ENCODE measurements around the gene ANKRD31. TPM values are rescaled to one million over a fixed set of nuclear protein-coding genes. Genes with fewer than 3 reads are reported as not detected.
"Not testable (repeated sequence)": the region's sequence is repeated elsewhere in the genome, so short reads cannot be mapped to it uniquely, and the experiment has no call there.

ANKRD31 gene
- total RNA-seq, 1 donor from 2014 or later: 0.11 TPM

DNA sequence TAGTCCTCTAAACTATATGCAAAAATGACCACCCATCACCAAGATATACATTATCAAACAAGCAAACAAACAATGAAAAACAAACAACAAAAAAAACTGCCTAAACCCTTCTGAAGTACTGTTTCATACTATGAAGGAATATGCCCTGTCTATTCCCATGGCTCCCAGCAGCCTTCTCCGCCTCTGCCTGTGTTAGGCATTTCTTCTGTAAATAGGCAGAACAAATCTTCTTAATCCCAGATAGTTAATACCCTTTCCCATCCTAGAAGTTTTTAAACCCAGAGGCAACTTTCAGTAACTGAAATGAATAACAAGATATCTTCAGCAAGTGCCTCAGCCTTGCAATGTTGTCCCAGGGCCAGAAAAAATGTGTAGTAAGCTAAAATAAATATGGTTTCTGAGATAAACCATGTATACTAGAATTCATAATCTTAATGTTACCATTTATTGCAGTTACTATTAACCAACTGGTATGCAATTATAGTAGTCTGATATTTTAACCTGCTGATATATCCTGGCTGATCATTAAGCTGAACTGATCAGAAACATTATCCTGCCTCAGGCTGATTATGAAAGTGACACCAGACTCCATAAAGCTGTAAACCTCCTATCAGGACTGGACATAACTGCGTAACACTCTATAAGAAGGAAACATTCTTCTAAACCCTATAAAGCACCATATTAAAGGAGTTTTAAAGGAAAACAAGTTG lies 68.5 kb downstream of the ANKRD31 start:
- Mint-ChIP-seq H3K4me1 (ENCODE audit: low read depth) (no peaks in the 10 kb centered on the region), H3K36me3 (ENCODE audit: low read depth) (no peaks in the 10 kb centered on the region), H3K27ac (no peak overlapping the region), H3K9me3 (peaks cover 2% of the 10 kb centered on the region), H3K27me3 (ENCODE audit: low read depth) (no peaks in the 10 kb centered on the region), H3K4me3 (ENCODE audit: low read depth) (no peak overlapping the region)
- DNase-seq (ENCODE audit: low spot score): no peak
- intact Hi-C loops (cut with micrococcal nuclease): no loop called here

DNA sequence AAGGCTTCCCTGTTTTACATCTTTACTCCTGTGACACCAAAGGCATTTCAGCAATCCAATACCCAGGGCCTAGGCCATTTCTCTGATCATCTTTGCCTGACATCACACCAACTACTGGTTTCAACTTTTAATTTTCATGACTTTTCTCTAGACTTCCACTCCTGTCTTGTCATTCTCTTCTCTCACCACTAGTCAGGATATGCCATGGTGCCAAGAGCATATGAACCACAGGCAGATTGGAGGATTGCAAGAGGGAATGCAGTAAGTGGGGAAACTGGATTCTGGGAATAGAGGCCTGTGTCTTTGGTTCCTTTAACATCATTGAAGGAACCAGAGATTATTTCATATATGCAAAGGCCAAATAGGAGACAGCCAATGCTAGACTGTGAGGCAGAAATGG lies 69.3 kb downstream of the ANKRD31 start:
- no peaks in the 10 kb centered on the region for H3K36me3 Mint-ChIP-seq (ENCODE audit: low read depth)
- no peak overlapping the region for H3K27ac Mint-ChIP-seq
- DNase-seq (ENCODE audit: low spot score): no peak
- H3K27me3 Mint-ChIP-seq (ENCODE audit: low read depth): no peaks in the 10 kb centered on the region
- intact Hi-C loops (cut with micrococcal nuclease): no loop called here
- H3K9me3 Mint-ChIP-seq: peaks cover 7% of the 10 kb centered on the region
- no peak overlapping the region for H3K4me3 Mint-ChIP-seq (ENCODE audit: low read depth)
- no peaks in the 10 kb centered on the region for H3K4me1 Mint-ChIP-seq (ENCODE audit: low read depth)

DNA sequence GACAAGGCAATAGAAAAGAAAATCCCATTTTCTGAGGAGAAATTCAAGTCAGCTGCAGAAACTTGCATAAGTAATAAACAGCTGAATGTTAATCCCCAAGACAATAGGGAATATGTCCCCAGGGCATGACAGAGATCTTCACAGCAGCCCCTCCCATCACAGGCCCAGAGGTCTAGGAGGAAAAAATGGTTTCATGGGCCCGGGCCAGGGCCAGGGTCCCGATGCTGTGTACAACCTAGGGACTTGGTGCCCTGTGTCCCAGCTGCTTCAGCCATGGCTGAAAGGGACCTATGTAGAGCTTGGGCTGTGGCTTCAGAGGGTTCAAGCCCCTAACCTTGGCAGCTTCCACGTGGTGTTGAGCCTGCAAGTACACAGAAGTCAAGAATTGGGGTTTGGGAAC lies 75.2 kb downstream of the ANKRD31 start:
- intact Hi-C loops (cut with micrococcal nuclease); H3K27me3 Mint-ChIP-seq (ENCODE audit: low read depth); H3K4me1 Mint-ChIP-seq (ENCODE audit: low read depth): not testable (repeated sequence)

DNA sequence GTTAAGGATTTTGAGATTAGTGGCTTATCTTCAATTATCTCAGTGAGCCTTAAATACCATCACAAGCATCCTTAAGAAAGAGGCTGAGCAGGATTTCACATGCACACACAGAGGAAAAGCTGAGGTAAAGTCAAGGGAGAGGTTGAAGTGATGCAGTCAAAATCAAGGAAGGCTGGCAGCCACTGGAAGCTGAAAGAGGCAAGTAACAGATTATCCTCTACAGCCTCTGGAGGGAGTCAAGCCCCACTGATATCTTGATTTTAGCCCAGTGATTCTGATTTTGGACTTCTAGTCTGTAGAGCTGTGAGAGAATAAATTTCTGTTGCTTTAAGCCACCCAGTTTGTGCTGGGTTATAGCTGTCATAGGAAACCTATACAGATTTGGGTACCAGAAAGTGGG lies 80.1 kb downstream of the ANKRD31 start:
- H3K4me3 Mint-ChIP-seq (ENCODE audit: low read depth): no peak overlapping the region
- intact Hi-C loops (cut with micrococcal nuclease): no loop called here
- no peak for DNase-seq (ENCODE audit: low spot score)
- H3K9me3 Mint-ChIP-seq: peaks cover 26% of the 10 kb centered on the region
- H3K27me3 Mint-ChIP-seq (ENCODE audit: low read depth): no peaks in the 10 kb centered on the region
- H3K4me1 Mint-ChIP-seq (ENCODE audit: low read depth): no peaks in the 10 kb centered on the region
- no peak overlapping the region for H3K27ac Mint-ChIP-seq
- no peaks in the 10 kb centered on the region for H3K36me3 Mint-ChIP-seq (ENCODE audit: low read depth)

More for the DNA sequence above, 75.2 kb downstream of the ANKRD31 start:
- not testable (repeated sequence) for DNase-seq (ENCODE audit: low spot score); H3K4me3 Mint-ChIP-seq (ENCODE audit: low read depth); H3K36me3 Mint-ChIP-seq (ENCODE audit: low read depth); H3K27ac Mint-ChIP-seq
- H3K9me3 Mint-ChIP-seq: peaks cover 32% of the 10 kb centered on the region

DNA sequence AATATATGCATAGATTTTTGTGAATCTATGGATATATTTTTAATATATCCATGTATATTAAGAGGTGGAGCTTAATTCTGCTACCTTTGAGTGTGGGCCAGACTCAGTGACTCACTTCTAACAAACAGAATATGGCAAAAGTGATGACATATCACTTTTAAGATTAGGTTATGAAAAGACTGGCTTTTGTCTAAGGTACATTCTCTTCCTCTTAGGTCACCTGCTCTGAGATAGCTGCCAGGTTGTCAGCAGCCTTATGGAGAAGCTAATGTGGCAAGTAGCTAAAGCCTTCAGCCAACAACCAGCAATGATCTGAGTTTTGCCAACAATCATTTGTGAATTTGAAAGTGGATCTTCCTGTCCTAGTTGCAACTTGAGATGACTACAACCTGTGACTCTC lies 83.8 kb downstream of the ANKRD31 start:
- Mint-ChIP-seq H3K4me1 (ENCODE audit: low read depth) (no peaks in the 10 kb centered on the region), H3K27ac (no peak overlapping the region), H3K4me3 (ENCODE audit: low read depth) (no peak overlapping the region), H3K36me3 (ENCODE audit: low read depth) (no peaks in the 10 kb centered on the region), H3K27me3 (ENCODE audit: low read depth) (no peaks in the 10 kb centered on the region), H3K9me3 (peaks cover 5% of the 10 kb centered on the region)
- no peak for DNase-seq (ENCODE audit: low spot score)
- intact Hi-C loops (cut with micrococcal nuclease): no loop called here

DNA sequence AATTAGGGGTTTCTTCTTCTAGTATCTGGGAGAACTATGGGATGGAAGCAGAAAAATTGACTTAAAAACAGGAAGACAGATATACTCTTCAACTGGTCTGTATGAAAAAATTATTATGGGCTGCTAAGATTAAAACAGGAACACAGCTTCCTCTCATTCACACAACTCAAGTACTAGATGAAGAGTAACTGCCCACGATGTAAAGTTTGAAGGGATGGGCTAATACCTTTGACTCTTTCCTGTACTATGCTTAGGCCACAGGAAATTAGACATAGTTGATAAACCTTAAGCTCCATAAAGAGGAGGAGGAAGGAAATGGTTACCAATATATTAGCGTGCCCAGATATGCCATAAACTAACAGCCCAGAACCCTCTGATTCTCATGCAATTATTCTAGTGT lies 88.6 kb downstream of the ANKRD31 start:
- Mint-ChIP-seq H3K4me3 (ENCODE audit: low read depth) (no peak overlapping the region), H3K27ac (no peak overlapping the region), H3K9me3 (peaks cover 5% of the 10 kb centered on the region), H3K36me3 (ENCODE audit: low read depth) (no peaks in the 10 kb centered on the region), H3K4me1 (ENCODE audit: low read depth) (peaks cover 2% of the 10 kb centered on the region), H3K27me3 (ENCODE audit: low read depth) (no peaks in the 10 kb centered on the region)
- intact Hi-C loops (cut with micrococcal nuclease): no loop called here
- DNase-seq (ENCODE audit: low spot score): no peak

DNA sequence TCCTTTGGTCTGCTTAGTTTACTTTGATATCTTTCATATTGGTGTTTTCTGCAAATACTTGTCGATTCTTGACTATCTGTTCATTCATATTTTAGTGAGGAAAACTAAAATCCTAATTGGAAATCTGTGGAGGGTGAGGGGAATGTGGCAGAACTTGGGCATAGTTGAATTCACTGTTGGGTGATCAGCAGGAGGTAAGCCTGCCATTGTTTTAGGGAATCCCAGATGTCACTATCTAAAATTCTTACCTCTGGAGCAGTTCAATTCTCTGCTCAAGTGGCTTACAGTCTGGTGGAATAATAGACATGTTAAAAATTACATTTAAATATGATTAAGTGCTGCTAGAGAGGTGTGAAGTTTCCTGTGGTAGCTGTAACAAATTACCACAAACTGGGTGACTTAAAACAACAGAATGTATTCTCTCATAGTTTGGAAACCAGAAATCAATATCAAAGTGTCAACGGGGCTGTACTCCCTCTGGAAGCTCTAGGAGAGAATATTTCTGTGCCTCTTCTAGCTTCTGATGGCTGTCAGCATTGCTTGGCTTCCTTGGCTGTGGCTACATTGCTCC lies 94.0 kb downstream of the ANKRD31 start:
- Mint-ChIP-seq H3K4me1 (ENCODE audit: low read depth) (peaks cover 2% of the 10 kb centered on the region), H3K9me3 (no peaks in the 10 kb centered on the region), H3K4me3 (ENCODE audit: low read depth) (no peak overlapping the region), H3K36me3 (ENCODE audit: low read depth) (no peaks in the 10 kb centered on the region), H3K27ac (no peak overlapping the region), H3K27me3 (ENCODE audit: low read depth) (no peaks in the 10 kb centered on the region)
- DNase-seq (ENCODE audit: low spot score): no peak
- intact Hi-C loops (cut with micrococcal nuclease): no loop called here

DNA sequence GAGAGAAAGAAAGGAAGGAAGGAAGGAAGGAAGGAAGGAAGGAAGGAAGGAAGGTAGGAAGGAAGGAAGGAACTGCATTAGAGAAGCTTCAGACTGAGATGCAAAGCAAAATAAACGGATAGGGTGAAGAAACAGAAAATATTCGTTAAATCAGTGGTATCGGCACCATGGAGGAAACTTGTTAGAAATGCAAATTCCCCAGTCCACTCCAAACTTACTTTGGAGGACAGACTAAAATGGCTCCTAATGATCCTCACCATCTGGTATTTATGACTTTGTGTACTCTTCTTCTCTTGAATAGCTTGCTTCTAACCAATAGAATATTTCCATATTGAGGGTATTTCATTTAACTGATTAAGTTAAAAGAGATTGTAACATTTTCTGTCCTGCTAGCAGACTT lies 96.4 kb downstream of the ANKRD31 start:
- Mint-ChIP-seq H3K27ac (no peak overlapping the region), H3K27me3 (ENCODE audit: low read depth) (no peaks in the 10 kb centered on the region)

DNA sequence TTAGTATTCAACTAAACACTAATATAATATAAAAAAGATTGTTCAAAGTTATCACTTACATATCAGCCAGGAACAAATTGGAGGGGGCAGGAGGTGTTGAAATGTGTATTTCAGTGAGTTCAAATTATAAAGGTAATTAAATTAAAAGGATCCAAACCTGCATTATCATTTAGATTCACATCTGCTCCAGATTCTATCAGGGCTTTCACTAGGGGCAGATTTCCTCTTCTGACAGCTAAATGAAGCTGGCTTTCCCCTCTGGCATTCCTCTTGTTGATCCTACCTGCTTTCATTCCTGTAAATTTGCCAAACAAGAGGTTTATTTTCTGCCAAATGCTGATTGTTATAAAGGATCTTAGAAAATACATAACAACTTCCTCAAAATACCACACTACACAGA lies 98.0 kb downstream of the ANKRD31 start:
- H3K4me3 Mint-ChIP-seq (ENCODE audit: low read depth): no peak overlapping the region
- H3K27me3 Mint-ChIP-seq (ENCODE audit: low read depth): no peaks in the 10 kb centered on the region
- intact Hi-C loops (cut with micrococcal nuclease): no loop called here
- H3K4me1 Mint-ChIP-seq (ENCODE audit: low read depth): no peaks in the 10 kb centered on the region
- no peaks in the 10 kb centered on the region for H3K36me3 Mint-ChIP-seq (ENCODE audit: low read depth)
- no peaks in the 10 kb centered on the region for H3K9me3 Mint-ChIP-seq
- H3K27ac Mint-ChIP-seq: no peak overlapping the region
- no peak for DNase-seq (ENCODE audit: low spot score)

More for the DNA sequence above, 96.4 kb downstream of the ANKRD31 start:
- intact Hi-C loops (cut with micrococcal nuclease): no loop called here
- Mint-ChIP-seq H3K4me1 (ENCODE audit: low read depth) (no peaks in the 10 kb centered on the region), H3K9me3 (no peaks in the 10 kb centered on the region), H3K36me3 (ENCODE audit: low read depth) (no peaks in the 10 kb centered on the region), H3K4me3 (ENCODE audit: low read depth) (no peak overlapping the region)
- no peak for DNase-seq (ENCODE audit: low spot score)

DNA sequence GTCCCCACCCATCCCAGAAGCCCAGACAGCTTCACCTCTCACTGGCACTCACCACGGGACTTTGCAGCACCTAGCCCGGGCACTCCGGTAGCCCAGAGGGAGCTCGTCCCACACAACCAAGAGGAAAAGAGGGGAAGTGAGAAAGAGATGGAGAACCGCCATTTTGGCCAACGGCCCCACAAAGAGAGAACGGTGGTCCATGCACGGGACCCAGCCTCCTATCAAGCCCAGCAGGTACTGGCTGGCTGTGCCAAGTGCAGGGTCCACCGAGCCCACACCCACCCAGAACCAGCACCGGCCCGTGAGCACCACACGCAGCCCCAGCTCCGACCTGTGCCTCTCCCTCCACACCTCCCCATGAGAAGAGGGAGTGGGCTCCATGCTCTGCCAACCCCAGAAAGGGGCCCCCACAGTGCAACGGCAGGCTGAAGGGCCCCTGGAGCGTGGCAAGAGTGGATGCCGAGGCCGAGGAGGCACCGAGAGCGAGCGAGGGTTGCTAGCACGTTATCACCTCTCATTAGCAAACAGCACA lies 105.8 kb downstream of the ANKRD31 start:
- DNase-seq (ENCODE audit: low spot score): no peak
- Mint-ChIP-seq H3K9me3 (no peaks in the 10 kb centered on the region), H3K4me3 (ENCODE audit: low read depth) (no peak overlapping the region), H3K27ac (no peak overlapping the region), H3K36me3 (ENCODE audit: low read depth) (no peaks in the 10 kb centered on the region), H3K27me3 (ENCODE audit: low read depth) (no peaks in the 10 kb centered on the region), H3K4me1 (ENCODE audit: low read depth) (no peaks in the 10 kb centered on the region)
- intact Hi-C loops (cut with micrococcal nuclease): no loop called here

DNA sequence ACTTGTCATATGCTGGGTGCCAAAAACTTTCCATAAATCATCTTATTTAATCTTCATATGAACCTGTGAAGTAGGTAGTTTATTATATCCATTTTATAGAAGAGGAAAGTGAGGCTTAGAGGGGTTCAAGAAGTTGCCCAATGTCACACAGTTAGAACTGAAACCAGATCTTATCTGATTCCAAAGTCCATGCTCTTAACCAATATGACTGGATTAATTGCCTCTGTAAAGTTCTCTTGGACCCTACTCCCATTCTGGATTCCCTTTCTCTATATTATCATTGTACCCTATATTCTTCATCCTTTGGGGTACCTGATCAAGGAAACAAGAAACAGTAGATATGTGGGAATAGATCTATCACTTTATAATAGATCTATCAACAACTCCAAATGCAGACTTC lies 119.8 kb downstream of the ANKRD31 start:
- Mint-ChIP-seq H3K36me3 (ENCODE audit: low read depth) (no peaks in the 10 kb centered on the region), H3K4me1 (ENCODE audit: low read depth) (peaks cover 4% of the 10 kb centered on the region), H3K4me3 (ENCODE audit: low read depth) (no peak overlapping the region), H3K27ac (no peak overlapping the region), H3K9me3 (peaks cover 5% of the 10 kb centered on the region), H3K27me3 (ENCODE audit: low read depth) (no peaks in the 10 kb centered on the region)
- no peak for DNase-seq (ENCODE audit: low spot score)
- intact Hi-C loops (cut with micrococcal nuclease): no loop called here

DNA sequence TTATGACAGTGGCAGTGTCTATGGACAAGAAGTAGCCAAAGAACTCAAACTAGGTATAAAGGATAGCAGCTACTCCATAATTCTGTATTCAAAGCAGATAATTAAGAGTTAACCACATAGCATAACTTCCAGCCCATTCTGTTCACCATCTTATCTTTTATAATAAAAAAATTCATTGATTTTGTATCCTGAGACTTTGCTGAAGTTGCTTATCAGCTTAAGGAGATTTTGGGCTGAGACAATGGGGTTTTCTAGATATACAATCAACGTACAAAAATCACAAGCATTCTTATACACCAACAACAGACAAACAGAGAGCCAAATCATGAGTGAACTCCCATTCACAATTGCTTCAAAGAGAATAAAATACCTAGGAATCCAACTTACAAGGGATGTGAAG lies 122.4 kb downstream of the ANKRD31 start:
- H3K27me3 Mint-ChIP-seq (ENCODE audit: low read depth); H3K9me3 Mint-ChIP-seq; H3K4me3 Mint-ChIP-seq (ENCODE audit: low read depth); H3K27ac Mint-ChIP-seq; H3K4me1 Mint-ChIP-seq (ENCODE audit: low read depth); DNase-seq (ENCODE audit: low spot score); H3K36me3 Mint-ChIP-seq (ENCODE audit: low read depth); intact Hi-C loops (cut with micrococcal nuclease): not testable (repeated sequence)

DNA sequence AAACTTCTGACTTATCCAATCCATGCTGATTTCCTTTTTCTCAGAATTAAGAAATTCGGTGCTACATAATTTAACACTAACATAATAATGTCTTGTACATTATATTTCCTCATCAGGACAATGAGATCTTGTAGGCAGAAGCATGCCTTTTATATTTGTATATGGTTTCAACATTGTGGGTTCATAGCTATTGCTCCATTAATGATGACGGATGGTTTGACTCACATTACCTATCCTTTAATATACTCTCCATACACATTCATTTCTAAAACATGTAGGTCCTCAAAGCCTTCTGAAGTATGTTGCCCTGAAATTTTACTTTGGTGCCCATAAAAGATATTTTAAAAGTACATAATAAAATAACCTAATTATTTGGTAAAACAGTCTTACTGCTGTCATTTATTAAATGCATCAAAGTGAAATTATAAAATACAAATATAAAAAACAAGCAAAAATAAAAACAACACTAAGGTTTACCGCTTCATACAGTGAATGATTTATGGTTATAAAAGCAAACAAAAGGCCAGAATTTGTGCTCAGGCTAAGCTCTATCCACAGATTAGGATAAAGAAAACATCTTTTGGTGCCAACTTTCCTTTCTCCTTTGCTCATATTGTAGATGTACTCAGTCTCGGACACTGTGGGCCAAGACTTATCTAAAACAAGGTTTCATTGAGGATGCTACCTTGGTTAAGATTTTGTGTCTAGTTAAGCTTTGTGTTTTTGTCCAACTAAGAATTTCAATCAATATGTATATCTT lies 123.1 kb downstream of the ANKRD31 start:
- Mint-ChIP-seq H3K4me3 (ENCODE audit: low read depth) (no peak overlapping the region), H3K9me3 (no peaks in the 10 kb centered on the region), H3K27ac (no peak overlapping the region), H3K36me3 (ENCODE audit: low read depth) (no peaks in the 10 kb centered on the region), H3K4me1 (ENCODE audit: low read depth) (peaks cover 5% of the 10 kb centered on the region), H3K27me3 (ENCODE audit: low read depth) (no peaks in the 10 kb centered on the region)
- no peak for DNase-seq (ENCODE audit: low spot score)
- intact Hi-C loops (cut with micrococcal nuclease): no loop called here

Measured in activated T-helper 2 cell treated with anti-CD3 and anti-CD28 coated beads, Interferon-gamma antibody, Interleukin-2, Interleukin-4, amounts not matched to agents 10 μg/mL and 5 μg/mL and 100 μg/mL, durations not matched to agents 14 hours and 24 hours and 36 hours (primary cell).